Spinal cord (tissue), 10 donors: Measurements from ENCODE around the gene ACTN1. TPM values are rescaled to one million over a fixed set of nuclear protein-coding genes. Genes with fewer than 3 reads are reported as not detected.
A peak's percentile ranks its signal among the peaks of the same experiment; 100 is the strongest.
"Not testable (repeated sequence)": the region's sequence is repeated elsewhere in the genome, so short reads cannot be mapped to it uniquely, and the experiment has no call there.

Source experiments
- DNase-seq, 6 donors: peaks; one replicate each; pipeline versions ENCODE4 v3.0.0 to v3.0.0-alpha.2; 2013 to 2015; ENCODE audit warnings: low spot score in 6 of 6, low read depth in 4 of 6
- H3K27ac ChIP-seq: one replicate; pipeline ENCODE4 v1.5.1; 2013; ENCODE audit warnings: low read depth, low read length, control low read depth
- H3K27me3 ChIP-seq: one replicate; pipeline ENCODE4 v1.6.1; 2013; ENCODE audit warnings: low read length; ENCODE audit not compliant: control insufficient read depth, insufficient read depth
- H3K36me3 ChIP-seq: one replicate; pipeline ENCODE4 v1.6.1; 2013; ENCODE audit warnings: low read length; ENCODE audit not compliant: control insufficient read depth, insufficient read depth
- H3K4me1 ChIP-seq: one replicate; pipeline ENCODE4 v1.6.1; 2013; ENCODE audit warnings: low read length; ENCODE audit not compliant: control insufficient read depth, insufficient read depth
- H3K4me3 ChIP-seq: one replicate; pipeline ENCODE4 v1.5.1; 2013; ENCODE audit warnings: low read depth, low read length, control low read depth
- H3K9me3 ChIP-seq: one replicate; pipeline ENCODE4 v1.6.1; 2013; ENCODE audit warnings: low read length; ENCODE audit not compliant: control insufficient read depth, insufficient read depth
- WGBS: methylation state at CpG from one replicate; pipeline ENCODE4 v1.1.5; 2013; ENCODE audit warnings: missing lambda C conversion rate; ENCODE audit not compliant: insufficient coverage; 5-methylcytosine and 5-hydroxymethylcytosine counted together
- long read RNA-seq, 4 donors: transcript quantifications; one replicate each; lab custom pipeline, GENCODE V29; 2026
- polyA plus RNA-seq, 2 donors: library from polyadenylated mRNA; unstranded; fragments of 120-200 nt; gene quantifications; one replicate each; pipeline ENCODE4 v1.2.1, GENCODE V29; 2013; ENCODE audit not compliant: insufficient read length in 2 of 2
- total RNA-seq, 2 donors: library from RNA; depleted of rRNA in 1 of 2; stranded (reverse); fragments of 120-200 nt in 1 of 2; fragments of >200 nt in 1 of 2; gene quantifications; one replicate each; pipeline versions ENCODE4 v1.2.3 to v1.2.4, GENCODE V29; 2013 to 2014
- donor health status: healthy.

The ACTN1 gene
- total RNA-seq (10 to 100 TPM; 45.6 to 46.7 TPM), polyA plus RNA-seq (10 to 100 TPM; 41.6 to 49.4 TPM)
- long read RNA-seq, donor 1, transcript ACTN1-201 (21 exons, 3,779 nt): major isoform, 5 of 35 reads
- long read RNA-seq, donor 1, partial matches to known transcripts: 27 of 35 reads
- long read RNA-seq, donor 1, other reads (novel, unspliced or antisense): 0 of 35 reads
- long read RNA-seq, donor 2, partial matches to known transcripts: 0 of 1 reads
- long read RNA-seq, donor 2, other reads (novel, unspliced or antisense): 0 of 1 reads
- long read RNA-seq, donor 3, partial matches to known transcripts: 0 of 1 reads
- long read RNA-seq, donor 3, other reads (novel, unspliced or antisense): 0 of 1 reads
- long read RNA-seq, donor 4, transcript ACTN1-201 (21 exons, 3,779 nt): major isoform, 9 of 63 reads
- long read RNA-seq, donor 4, transcript ACTN1-211 (2 exons, 2,636 nt): minor isoform, 7 of 63 reads
- long read RNA-seq, donor 4, partial matches to known transcripts: 46 of 63 reads
- long read RNA-seq, donor 4, other reads (novel, unspliced or antisense): 0 of 63 reads

DNA sequence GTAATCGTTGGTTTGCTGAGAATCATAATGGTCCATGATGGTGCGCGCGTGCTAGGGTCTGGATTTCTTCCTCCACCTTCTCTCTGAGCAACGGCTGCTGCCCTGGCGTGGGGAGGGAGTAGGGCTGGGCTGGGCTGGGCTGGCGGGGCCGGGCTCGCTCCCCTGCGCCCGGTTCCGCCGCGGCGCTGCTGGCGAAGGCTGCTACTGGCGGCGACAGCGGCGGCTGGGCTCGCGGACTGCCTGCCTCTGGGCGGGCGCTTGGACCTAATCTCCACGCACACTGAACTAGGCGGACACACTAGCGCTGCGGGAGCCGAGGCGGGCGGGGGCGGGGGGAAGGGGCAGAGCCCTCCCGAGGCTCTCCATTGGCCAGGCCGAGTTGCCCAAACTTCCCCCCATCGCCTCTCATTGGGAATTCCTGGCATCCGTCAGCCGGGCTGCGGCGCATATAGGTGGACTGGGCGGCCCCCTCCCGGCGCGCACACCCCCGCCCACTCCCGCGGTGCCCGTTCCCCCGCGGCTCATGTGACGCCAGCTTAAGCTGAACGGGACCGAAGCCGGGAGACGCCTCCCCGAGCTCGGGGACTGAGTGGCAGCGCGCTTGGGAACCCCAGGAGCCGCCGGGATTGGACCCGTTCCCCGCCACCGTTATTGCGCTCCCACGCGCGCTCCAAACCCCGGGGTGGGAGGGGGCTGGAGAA lies at the start of gene ACTN1:
ACTN1 (minus strand) TSS at position 282 of the 701 bp plus-strand sequence; CDS start at position 36, 246 bp downstream.
- Histone ChIP-seq H3K36me3 (peaks cover 5% of the 10 kb centered on the region), H3K4me1 (peaks cover 38% of the 10 kb centered on the region), H3K27me3 (peaks cover 4% of the 10 kb centered on the region), H3K27ac (peak within 1 kb of the TSS; percentile 87), H3K4me3 (peak within 1 kb of the TSS; percentile 85), H3K9me3 (no peaks in the 10 kb centered on the region)
- DNase-seq: peak; percentile 73 to 98 (median 86)
- WGBS: 0% methylated on average over 61 of the region's 68 CpGs

GRCh38 chr14:69027242-69027913 lies 48.3 kb upstream of the ACTN1 start:
- DNase-seq: no peak
- no peaks in the 10 kb centered on the region for H3K9me3 ChIP-seq
- whole genome bisulfite sequencing: 25% methylated on average over 1 of the region's 1 CpG
- no peaks in the 10 kb centered on the region for H3K4me1 ChIP-seq
- no peak overlapping the region for H3K27ac ChIP-seq
- no peaks in the 10 kb centered on the region for H3K27me3 ChIP-seq
- no peak overlapping the region for H3K4me3 ChIP-seq
- H3K36me3 ChIP-seq: no peaks in the 10 kb centered on the region

DNA sequence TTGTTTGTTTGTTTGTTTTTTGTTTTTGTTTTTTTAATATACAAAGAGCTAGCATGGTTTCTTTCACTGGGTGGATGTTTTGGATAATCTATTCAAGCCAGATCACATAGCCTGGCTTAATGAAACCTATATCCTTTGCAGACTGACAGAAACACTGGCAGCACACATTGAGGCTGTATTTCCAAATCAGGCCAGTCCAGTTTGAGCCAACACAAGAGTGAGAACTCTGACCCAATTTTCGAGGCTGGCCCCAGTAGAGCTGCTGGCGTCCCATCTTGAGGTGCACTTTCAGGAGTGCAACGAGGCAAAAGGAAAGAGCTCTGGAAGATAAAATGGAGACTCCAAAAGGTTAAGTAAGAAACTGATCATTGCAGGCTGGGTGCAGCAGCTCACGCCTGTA lies 43.9 kb upstream of the ACTN1 start:
- H3K36me3 ChIP-seq: no peaks in the 10 kb centered on the region
- no peaks in the 10 kb centered on the region for H3K9me3 ChIP-seq
- no peaks in the 10 kb centered on the region for H3K27me3 ChIP-seq
- WGBS: 93% methylated on average over 4 of the region's 4 CpGs
- DNase-seq: no peak
- no peaks in the 10 kb centered on the region for H3K4me1 ChIP-seq
- H3K27ac ChIP-seq: no peak overlapping the region
- H3K4me3 ChIP-seq: no peak overlapping the region

- not testable (repeated sequence) for H3K36me3 ChIP-seq, H3K4me1 ChIP-seq, DNase-seq, H3K27me3 ChIP-seq, H3K27ac ChIP-seq, H3K9me3 ChIP-seq, H3K4me3 ChIP-seq
- 100% methylated on average over 5 of the region's 8 CpGs for WGBS
These were observed 43.0 kb upstream of the ACTN1 start for GRCh38 chr14:69022093-69022492.

GRCh38 chr14:69017706-69018105 lies 38.6 kb upstream of the ACTN1 start:
- WGBS: no CpG with 5 or more reads among the region's 4 CpGs

GRCh38 chr14:69014829-69015259 lies 35.7 kb upstream of the ACTN1 start:
- Histone ChIP-seq H3K4me1 (peaks cover 8% of the 10 kb centered on the region), H3K36me3 (no peaks in the 10 kb centered on the region), H3K27me3 (no peaks in the 10 kb centered on the region), H3K9me3 (no peaks in the 10 kb centered on the region), H3K4me3 (no peak overlapping the region), H3K27ac (no peak overlapping the region)
- WGBS: 76% methylated on average over 6 of the region's 6 CpGs
- no peak for DNase-seq

More at GRCh38 chr14:69017706-69018105, 38.6 kb upstream of the ACTN1 start:
- Histone ChIP-seq H3K9me3 (no peaks in the 10 kb centered on the region), H3K27ac (no peak overlapping the region), H3K4me1 (peaks cover 8% of the 10 kb centered on the region), H3K27me3 (no peaks in the 10 kb centered on the region), H3K36me3 (no peaks in the 10 kb centered on the region), H3K4me3 (no peak overlapping the region)
- DNase-seq: no peak

DNA sequence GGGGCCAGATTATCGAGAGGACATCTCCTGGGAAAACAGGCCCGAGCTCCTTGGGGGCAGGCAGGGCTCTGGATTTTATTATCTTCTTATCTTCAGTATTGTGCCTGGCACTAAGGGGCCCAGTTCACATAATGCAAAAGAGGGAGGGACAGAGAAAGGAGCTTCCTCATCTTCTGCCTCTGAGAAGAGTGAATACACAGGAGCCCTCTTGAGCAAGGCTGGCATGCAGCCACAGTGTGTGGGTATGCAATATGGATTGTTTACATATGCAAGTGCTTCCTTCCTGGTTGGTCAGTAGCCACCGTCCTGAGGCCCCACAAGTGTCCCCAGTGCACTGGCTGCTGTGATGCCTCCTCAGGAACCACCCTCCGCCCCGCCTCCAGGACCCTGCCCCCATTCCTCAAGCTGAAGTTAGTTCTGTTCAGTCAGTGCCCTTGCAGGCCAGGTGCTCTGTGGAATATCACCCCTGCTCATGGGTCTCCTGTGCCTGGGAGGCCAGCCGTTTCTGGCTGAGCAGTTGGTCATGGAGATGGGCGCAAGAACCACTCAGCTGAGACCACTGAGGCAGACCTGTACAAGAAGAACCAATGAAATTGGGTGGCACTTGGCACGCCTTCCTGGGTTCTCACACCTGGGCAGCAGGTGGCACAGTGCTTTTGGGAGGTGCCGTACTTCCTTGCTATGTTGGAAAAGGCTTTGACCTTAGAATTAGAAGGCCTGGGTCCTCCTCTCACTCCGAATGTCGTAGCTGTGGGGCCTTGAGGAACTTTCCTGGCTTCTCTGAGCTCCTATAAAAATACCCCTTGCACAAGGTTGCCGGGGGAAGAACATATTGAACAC lies 35.1 kb upstream of the ACTN1 start:
- H3K27me3 ChIP-seq: no peaks in the 10 kb centered on the region
- DNase-seq: peak in 1 of 6 donors; percentile 17
- no peak overlapping the region for H3K27ac ChIP-seq
- H3K4me1 ChIP-seq: peaks cover 8% of the 10 kb centered on the region
- H3K36me3 ChIP-seq: no peaks in the 10 kb centered on the region
- H3K9me3 ChIP-seq: no peaks in the 10 kb centered on the region
- 73% methylated on average over 9 of the region's 12 CpGs for WGBS
- H3K4me3 ChIP-seq: no peak overlapping the region

DNA sequence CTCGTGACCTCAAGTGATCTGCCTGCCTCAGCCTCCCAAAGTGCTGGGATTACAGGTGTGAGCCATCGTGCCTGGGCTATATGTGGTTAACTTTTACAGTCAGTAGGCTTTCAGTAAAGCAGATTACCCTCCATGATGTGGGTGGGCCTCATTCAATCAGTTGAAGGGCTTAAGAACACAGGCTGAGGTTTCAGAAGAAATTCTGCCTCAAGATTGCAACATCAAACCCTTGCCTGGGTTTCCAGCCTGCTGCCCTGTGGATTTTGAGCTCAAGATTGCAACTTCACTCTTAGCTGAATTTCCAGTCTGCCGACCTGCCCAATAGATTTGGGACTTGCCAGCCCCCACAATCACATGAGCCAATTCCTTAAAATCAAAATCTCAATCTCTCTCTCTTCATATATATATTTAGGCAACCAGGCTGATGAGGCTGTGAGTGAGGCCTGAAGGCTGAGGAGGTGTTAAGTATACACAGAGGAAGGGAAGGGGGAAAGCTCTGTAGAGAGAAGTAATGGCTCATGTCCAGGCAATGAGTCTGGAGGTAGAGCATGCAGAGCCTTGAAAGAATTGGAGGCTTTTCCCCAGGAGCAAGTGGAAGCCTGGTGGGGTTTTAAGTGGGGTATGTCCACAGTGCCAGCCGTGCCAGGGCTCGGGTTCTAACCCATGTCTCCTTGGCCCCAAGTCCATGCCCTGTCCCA lies 33.3 kb upstream of the ACTN1 start:
- DNase-seq: no peak
- H3K4me3 ChIP-seq: no peak overlapping the region
- no peaks in the 10 kb centered on the region for H3K36me3 ChIP-seq
- H3K27me3 ChIP-seq: no peaks in the 10 kb centered on the region
- H3K4me1 ChIP-seq: peaks cover 14% of the 10 kb centered on the region
- WGBS: 89% methylated on average over 3 of the region's 5 CpGs
- no peak overlapping the region for H3K27ac ChIP-seq
- H3K9me3 ChIP-seq: no peaks in the 10 kb centered on the region
